SK-N-SH (cell line): ENCODE results near the gene FANCE.

Experiments used
- CTCF ChIP-seq: fragments of 200-600 bp; sonication (generic); IDR thresholded peaks from 2 replicates; pipeline ENCODE4 v1.6.1; 2017; ENCODE audit warnings: antibody characterized with exemption, mild to moderate bottlenecking, moderate library complexity
- FOSL2 ChIP-seq: IDR thresholded peaks from 2 replicates; pipeline ENCODE4 v1.4.0; 2012; ENCODE audit warnings: low read depth, mild to moderate bottlenecking, moderate library complexity, borderline replicate concordance
- POLR2AphosphoS5 ChIP-seq: IDR thresholded peaks from 2 replicates; pipeline ENCODE4 v1.6.1; 2012; ENCODE audit warnings: low read depth, low read length
- RCOR1 ChIP-seq: fragments of 150-350 bp; IDR thresholded peaks from 2 replicates; pipeline ENCODE4 v1.6.1; 2017; ENCODE audit warnings: antibody characterized with exemption, low read length
- TEAD4 ChIP-seq: IDR thresholded peaks from 2 replicates; pipeline ENCODE4 v1.4.0; 2012; ENCODE audit warnings: mild to moderate bottlenecking, borderline replicate concordance; ENCODE audit not compliant: insufficient read depth

- no peak for TF ChIP-seq CTCF
- no peak for TF ChIP-seq FOSL2
- TF ChIP-seq POLR2AphosphoS5, result no peak
- no peak for TF ChIP-seq RCOR1
- TF ChIP-seq TEAD4, result no peak
Observed at GRCh38 chr6:35453236-35453635, 1.1 kb downstream of the FANCE start.
